GM18907 (cell line): ENCODE measurements around the gene CRADD.

Experiments used
- ATAC-seq: cut with Tn5 transposase; IDR thresholded peaks from one replicate; pipeline ENCODE4 v1.9.1; 2021; ENCODE audit warnings: mild to moderate bottlenecking, moderate library complexity; ENCODE audit not compliant: unreplicated experiment

CRADD gene

GRCh38 chr12:93831374-93831773 is 154.2 kb downstream of the CRADD start:
- ATAC-seq, result no peak

DNA sequence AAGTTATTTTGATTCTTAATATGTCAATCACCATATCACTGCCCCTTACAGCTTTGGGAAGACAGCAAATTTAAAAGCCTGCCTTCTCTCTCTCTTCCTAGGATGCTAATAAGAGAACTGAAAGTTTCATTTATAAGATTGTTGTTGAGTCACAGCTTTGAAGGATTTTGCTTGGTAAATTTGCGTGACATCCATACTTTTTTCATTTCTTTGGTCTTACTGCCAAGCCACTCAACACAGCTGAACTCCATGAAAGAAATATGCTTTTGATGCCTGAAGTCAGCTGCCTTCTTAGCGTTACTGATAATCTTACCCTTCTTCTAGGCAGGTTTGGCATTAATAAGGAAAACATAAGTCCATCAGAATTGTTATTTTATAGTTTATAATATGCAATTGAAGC is 155.0 kb downstream of the CRADD start:
- no peak for ATAC-seq

- ATAC-seq, result no peak
Measured at GRCh38 chr12:93833946-93834345, 156.8 kb downstream of the CRADD start.

GRCh38 chr12:93836620-93837260 is 159.6 kb downstream of the CRADD start:
- ATAC-seq, result no peak

DNA sequence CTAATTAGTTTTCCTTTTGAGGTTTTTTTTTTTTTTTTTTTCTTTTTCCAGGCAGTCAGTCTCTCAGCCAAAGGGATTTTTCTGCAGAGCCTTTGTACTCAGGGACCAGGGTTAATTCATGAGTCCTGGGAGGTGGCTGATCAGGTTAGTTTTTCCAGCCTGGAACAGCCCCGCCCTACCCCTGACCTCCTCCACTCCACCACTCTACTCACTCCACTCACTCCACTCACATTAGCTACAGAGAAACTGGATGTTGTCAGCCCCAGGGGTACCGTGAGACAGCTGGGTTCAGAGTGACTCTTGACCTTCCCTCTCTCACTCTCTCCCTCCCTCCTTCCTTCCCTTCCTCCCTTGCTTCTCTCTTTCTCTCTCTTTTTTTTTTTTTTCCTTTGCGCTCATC is 161.0 kb downstream of the CRADD start:
- no peak for ATAC-seq

DNA sequence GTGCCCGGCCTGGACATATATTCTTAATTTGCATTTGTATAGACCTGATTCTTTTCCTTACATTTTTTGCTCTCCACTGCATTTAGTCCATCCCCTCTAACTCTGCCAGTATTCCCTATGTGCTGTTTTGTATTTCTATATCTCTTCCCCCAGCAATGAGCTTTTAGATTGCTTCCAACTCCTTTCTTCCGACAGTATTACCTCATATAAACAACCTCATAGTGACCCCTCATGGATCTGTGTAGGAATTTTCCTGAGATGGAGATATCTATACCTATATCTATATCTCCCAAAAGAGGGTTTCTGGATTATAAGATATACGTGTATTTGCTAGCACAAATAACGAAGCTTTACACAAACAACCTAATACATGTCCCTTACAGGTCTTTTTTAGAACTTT is 161.9 kb downstream of the CRADD start:
- ATAC-seq, result no peak

DNA sequence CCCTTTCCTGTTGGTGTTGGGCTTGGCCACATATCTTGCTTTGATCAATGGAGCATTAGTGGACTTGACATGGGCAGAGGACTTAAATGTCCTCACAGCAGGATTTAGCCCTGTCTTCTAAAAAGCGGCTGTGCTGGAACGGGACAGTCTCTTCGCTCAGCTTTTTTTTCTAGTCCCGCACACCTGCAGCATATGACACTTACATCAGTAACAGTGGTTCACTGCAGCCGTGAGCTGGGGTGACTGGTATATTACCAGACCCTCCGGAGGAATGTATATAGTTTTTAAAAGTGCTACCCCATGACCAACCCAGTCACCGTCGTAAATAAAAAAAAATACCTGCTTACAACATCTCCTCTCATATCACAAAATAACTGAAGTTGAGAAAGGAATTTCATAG is 164.5 kb downstream of the CRADD start:
- no peak for ATAC-seq

GRCh38 chr12:93844164-93844784 is 167.1 kb downstream of the CRADD start:
- no peak for ATAC-seq

DNA sequence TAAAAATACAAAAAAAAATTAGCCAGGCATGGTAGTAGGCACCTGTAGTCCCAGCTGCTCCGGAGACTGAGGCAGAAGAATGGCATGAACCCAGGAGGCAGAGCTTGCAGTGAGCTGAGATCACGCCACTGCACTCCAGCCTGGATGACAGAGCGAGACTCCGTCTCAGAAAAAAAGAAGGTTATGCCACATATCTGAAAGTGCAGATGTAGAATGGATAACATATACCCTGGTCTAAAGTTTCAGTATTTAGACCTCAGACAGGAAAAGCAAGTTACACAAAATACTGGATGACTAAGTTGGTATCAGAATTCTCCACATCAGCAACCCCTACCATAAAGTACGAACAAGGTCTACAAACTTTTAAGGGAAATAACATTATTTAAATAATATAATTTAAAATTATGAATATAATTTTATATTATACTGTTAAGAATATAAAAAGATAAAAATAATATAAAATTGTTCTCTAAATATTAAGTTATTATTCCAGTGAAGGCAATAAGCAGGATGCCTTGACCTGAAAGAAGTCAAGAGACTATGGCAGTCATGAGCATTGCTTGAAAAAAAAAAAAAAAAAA is 169.9 kb downstream of the CRADD start:
- no peak for ATAC-seq

DNA sequence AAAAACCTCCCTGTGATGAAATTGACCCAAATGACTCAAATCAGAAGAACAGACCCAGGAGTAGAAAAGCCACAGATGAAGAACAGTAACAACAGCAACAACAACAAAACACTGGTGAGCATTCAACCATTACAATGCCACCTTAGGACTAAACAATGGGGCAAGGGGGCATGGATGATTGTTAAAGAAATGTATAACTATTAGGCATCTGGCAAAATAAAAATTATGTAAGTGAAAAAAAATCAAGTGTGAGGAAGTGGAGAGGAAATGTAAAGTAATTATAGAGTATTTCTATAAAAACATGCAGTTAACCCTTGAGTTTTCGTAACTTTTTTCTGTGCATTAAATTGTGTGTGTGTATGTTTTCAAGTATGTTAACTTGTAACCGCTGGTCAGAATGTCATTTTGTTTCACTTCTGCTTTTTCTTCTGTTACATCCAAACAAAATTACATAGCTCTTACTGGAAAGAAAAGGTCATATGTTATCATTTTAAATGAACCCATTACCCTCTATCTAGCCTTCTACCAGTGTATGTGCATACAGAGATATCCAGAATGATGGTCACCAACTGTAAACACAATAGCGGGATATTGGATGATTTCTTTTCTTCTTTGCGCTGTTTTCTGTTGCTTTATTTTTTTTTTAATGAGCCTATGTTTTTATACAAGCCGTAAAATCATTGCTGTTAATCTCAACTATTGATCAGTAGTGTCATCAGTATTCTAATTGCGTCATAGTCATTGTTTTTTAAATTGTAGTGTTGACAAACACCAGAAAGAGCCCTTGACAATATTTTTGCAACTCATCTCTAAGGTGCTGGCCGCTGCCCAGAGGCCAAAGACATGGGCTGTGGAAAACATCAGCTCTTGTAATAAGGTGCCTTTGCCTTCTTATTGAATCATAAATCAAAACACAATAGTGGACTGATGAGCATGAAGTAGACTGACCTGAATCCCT is 170.6 kb downstream of the CRADD start:
- peak; percentile 89 for ATAC-seq

- ATAC-seq, result no peak
Measured at GRCh38 chr12:93848523-93849101, 171.4 kb downstream of the CRADD start.

DNA sequence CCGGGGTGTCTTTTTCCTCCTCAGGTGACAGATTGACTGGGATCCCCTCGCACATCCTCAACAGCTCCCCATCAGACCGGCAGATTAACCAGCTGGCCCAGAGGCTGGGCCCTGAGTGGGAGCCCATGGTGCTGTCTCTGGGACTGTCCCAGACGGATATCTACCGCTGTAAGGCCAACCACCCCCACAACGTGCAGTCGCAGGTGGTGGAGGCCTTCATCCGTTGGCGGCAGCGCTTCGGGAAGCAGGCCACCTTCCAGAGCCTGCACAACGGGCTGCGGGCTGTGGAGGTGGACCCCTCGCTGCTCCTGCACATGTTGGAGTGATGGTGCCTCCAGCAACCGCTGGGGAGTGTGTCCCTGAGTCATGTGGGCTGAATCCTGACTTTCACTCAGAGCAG is 172.8 kb downstream of the CRADD start:
- ATAC-seq, result no peak

DNA sequence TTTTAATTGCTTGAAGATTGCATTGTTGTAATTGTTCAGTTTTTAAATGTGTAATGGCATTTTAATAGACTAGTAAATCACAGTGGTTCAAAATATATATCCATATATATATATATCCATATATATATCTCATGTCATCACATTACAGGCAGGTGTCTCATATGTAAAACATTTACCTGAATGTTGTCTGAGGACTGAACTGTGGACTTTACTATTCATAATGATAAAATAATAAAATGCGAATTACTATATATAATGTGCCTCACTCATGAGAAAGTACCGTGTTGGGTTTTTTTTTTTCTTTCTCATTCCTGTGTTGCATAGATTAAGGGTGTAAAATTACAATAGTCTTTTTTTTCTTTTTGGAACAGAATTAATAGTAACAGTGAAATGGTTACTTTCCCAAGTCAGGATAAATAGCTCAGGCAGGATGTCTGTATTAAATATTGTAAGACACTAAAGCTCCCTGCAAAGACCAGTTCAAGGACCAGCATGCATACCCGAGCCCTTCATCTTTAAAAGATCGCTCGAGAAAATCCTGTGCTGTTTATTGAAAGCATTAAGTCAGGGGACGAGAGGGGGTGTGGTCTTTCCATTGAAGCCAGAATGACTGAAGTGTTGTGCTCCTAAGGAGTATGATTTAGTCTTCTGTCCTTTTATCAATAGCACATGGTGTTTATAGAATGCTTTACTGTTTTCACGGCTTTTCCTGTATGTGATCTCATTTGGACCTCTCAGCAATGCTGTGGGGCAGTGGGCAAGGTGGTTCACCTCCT is 173.5 kb downstream of the CRADD start:
- no peak for ATAC-seq

- ATAC-seq, result peak; percentile 36
Measured at GRCh38 chr12:93851257-93851671, 174.1 kb downstream of the CRADD start.

DNA sequence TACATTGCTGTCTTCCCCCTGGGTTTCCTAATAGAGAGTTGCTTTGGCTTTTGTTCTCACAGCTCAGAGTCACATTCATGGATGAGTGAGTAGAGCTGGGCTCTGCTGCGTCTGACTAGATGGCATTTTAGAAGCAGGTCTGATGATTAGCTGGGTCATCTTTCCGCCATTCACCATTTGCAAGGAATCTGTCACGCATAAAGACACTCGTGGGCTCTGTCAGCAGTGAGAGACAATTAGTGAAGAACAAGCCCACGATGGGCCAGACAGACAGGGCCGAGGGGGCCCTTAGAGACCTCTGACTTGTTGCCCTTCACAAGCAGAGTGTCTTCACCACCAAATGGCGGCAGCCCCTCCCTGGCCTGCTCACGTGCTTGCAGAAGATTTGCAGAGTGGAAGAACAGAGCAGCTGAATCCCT is 175.0 kb downstream of the CRADD start:
- no peak for ATAC-seq

GRCh38 chr12:93853698-93854478 is 176.7 kb downstream of the CRADD start:
- ATAC-seq, result no peak

GRCh38 chr12:93855261-93855660 is 178.1 kb downstream of the CRADD start:
- ATAC-seq, result no peak

DNA sequence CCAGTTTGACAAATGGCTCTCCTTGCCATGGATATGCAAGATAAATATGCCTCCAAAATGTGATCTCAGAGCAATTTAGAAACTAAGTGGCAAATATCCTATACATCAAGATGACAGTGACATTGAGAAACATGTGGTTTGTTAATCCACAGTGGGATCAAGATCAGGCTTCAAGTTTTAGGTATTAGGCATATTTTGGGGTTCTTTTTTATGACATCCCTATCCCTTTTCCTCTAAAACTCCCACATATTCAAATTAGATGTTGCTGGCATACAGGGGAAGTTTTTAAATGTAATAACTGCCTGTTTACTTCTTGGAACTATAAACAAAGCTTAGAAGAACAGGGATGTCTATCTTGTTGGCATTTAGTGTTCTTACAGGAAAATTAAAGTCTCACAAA is 179.4 kb downstream of the CRADD start:
- no peak for ATAC-seq

DNA sequence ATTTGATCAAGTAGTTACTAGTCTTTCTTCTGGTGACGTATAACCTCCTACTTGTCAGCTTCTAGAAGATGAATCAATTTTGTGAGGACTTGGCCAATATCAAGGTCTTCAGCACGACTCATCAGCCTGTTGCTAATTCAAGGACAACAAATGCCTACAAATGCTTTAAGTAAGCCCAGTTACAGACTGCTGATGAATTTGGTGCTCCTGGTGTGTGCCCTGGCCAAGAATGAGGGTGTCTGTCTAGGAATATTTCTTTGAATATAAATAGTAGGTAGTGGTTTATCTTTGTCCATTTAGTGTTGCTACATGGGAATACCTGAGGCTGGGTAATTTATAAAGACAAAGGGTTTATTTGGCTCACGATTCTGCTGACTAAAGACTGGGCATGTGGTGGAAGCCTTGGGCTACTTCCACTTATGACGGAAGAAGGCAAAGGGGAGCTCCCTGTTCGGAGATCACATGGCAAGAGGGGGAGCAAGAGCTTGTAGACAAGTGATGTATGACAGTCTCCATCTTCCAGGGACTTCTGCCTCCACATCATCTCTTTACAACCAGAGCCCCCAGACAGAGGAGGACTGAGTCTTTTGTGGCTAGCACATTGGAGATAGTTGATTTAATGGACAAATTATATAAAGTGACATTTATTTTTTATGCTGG is 180.2 kb downstream of the CRADD start:
- ATAC-seq, result no peak
